Measurements from ENCODE around the gene SF1.

The SF1 gene

DNA sequence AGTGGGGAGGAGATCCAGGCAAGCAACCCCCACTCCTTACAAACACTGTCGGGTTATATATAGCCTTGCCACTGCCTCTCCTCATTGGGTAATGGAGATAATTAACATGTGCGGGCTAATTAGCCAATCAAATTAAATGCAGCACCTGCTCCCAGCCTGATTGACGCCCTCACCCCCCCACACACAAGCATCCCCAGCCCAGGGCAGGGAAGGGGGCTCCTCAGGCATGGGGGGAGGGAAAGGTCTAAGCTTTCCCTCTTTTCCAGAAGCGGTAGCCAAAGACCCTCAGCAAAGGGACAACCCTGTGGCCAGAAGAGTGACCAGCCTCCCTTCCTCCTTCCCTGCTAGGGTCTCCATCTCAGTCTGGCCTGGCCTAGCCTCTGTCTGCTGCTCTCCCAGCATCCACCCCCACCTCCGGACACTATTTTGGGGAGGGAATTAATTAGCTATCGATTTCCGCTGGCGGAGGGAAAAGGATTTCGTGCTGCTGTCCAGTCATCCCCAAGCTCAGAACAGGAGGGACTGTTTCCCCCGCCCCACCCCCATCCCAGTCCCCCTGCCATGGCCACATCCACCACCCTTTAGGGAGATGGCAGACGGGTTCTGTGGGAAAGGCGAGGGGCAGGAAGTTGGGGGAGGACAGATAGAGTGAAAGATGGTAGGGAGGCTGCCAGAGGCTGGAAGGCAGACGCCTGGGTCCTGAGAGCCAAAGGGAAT is 62.4 kb downstream of the SF1 start:
- Histone ChIP-seq H3K27me3 (ENCODE audit: insufficient read depth, low read length, poor library complexity) (peaks cover 17% of the 10 kb centered on the region), H4K8ac (ENCODE audit: low read depth, low read length) (no peak overlapping the region), H3K4me2 (ENCODE audit: low read length) (no peak overlapping the region), H3K23ac (ENCODE audit: low read length) (no peak overlapping the region), H3K56ac (ENCODE audit: low read length) (no peak overlapping the region), H4K5ac (ENCODE audit: low read length) (no peak overlapping the region), H2BK15ac (replicated peaks; ENCODE audit: low read depth) (no peak overlapping the region), H3K79me1 (ENCODE audit: low read length) (no peaks in the 10 kb centered on the region), H3K27ac (ENCODE audit: low read depth, low read length) (no peak overlapping the region), H3K36me3 (ENCODE audit: control insufficient read depth, insufficient read depth, low read length) (no peaks in the 10 kb centered on the region), H3K4me3 (ENCODE audit: low read length) (no peak overlapping the region), H3K9ac (ENCODE audit: low read length) (no peak overlapping the region), H3K18ac (ENCODE audit: low read length) (no peak overlapping the region), H3K4ac (ENCODE audit: low read depth, low read length) (no peak overlapping the region), H3K4me1 (ENCODE audit: control insufficient read depth, low read depth, low read length) (peaks cover 2% of the 10 kb centered on the region), H2AK5ac (ENCODE audit: low read length) (no peak overlapping the region), H2BK5ac (ENCODE audit: low read length) (no peak overlapping the region), H3K79me2 (ENCODE audit: control insufficient read depth, insufficient read depth, low read length) (no peaks in the 10 kb centered on the region), H2BK120ac (ENCODE audit: low read depth, low read length) (no peak overlapping the region)
- no CpG with 5 or more reads among the region's 13 CpGs for WGBS (ENCODE audit: extremely low coverage, insufficient coverage, low lambda C conversion rate)
- no peak for DNase-seq

DNA sequence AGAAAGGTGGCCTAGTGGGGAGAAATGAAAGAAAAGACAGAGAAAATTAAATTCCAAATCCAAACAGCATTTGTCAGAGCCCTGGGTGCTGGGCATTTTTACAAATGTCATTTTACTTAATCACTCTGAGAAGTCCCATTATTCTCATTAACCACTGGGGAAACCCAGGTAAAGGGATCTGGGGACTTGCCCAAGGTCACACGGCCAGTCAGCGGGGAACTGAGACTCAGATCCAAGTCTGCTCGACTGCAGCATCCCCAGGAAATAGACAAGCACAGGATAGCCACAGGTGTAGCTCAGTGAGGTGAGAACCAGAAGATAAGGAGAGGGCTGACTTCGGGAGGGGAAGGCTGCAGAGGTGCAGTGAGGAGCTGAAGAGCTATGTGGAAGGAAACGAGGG is 63.2 kb downstream of the SF1 start:
- H3K27ac ChIP-seq (ENCODE audit: low read depth, low read length): no peak overlapping the region
- WGBS (ENCODE audit: extremely low coverage, insufficient coverage, low lambda C conversion rate): no CpG with 5 or more reads among the region's 5 CpGs
- H2AK5ac ChIP-seq (ENCODE audit: low read length): no peak overlapping the region
- H2BK120ac ChIP-seq (ENCODE audit: low read depth, low read length): no peak overlapping the region
- no peak overlapping the region for H3K18ac ChIP-seq (ENCODE audit: low read length)
- H3K9ac ChIP-seq (ENCODE audit: low read length): no peak overlapping the region
- H3K56ac ChIP-seq (ENCODE audit: low read length): no peak overlapping the region
- H4K5ac ChIP-seq (ENCODE audit: low read length): no peak overlapping the region
- H3K79me2 ChIP-seq (ENCODE audit: control insufficient read depth, insufficient read depth, low read length): no peaks in the 10 kb centered on the region
- peaks cover 17% of the 10 kb centered on the region for H3K27me3 ChIP-seq (ENCODE audit: insufficient read depth, low read length, poor library complexity)
- no peak overlapping the region for H3K4ac ChIP-seq (ENCODE audit: low read depth, low read length)
- no peak overlapping the region for H3K4me2 ChIP-seq (ENCODE audit: low read length)
- H3K36me3 ChIP-seq (ENCODE audit: control insufficient read depth, insufficient read depth, low read length): no peaks in the 10 kb centered on the region
- H2BK15ac ChIP-seq (replicated peaks; ENCODE audit: low read depth): no peak overlapping the region
- no peak overlapping the region for H2BK5ac ChIP-seq (ENCODE audit: low read length)
- no peak overlapping the region for H3K23ac ChIP-seq (ENCODE audit: low read length)
- no peak overlapping the region for H4K8ac ChIP-seq (ENCODE audit: low read depth, low read length)
- no peak for DNase-seq
- peaks cover 6% of the 10 kb centered on the region for H3K4me1 ChIP-seq (ENCODE audit: control insufficient read depth, low read depth, low read length)
- H3K79me1 ChIP-seq (ENCODE audit: low read length): no peaks in the 10 kb centered on the region
- no peak overlapping the region for H3K4me3 ChIP-seq (ENCODE audit: low read length)

DNA sequence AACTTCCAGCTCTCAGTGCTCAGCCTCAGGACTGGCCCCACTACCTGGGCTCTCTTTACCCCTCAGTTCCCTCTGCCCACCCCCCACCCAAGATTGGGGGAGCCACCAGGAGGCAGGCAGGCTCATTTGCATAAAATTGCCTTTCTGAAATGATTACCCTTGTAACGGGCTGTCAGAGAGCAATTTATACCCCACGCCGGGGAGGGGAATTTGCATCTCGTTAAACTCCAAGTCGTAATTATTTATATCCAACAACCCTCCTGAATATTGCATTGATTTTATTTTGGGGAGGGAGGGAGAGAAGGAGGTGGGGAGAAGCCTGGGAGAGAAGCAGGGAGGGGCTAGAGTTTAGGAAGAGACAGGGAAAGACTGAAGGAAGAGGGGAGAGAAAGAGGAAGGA is 63.7 kb downstream of the SF1 start:
- no peaks in the 10 kb centered on the region for H3K79me1 ChIP-seq (ENCODE audit: low read length)
- H2BK5ac ChIP-seq (ENCODE audit: low read length): no peak overlapping the region
- H3K56ac ChIP-seq (ENCODE audit: low read length): no peak overlapping the region
- no peak for DNase-seq
- H4K8ac ChIP-seq (ENCODE audit: low read depth, low read length): no peak overlapping the region
- H3K27me3 ChIP-seq (ENCODE audit: insufficient read depth, low read length, poor library complexity): peaks cover 17% of the 10 kb centered on the region
- H3K4me3 ChIP-seq (ENCODE audit: low read length): no peak overlapping the region
- no peak overlapping the region for H4K5ac ChIP-seq (ENCODE audit: low read length)
- no peak overlapping the region for H3K4ac ChIP-seq (ENCODE audit: low read depth, low read length)
- no peak overlapping the region for H2AK5ac ChIP-seq (ENCODE audit: low read length)
- no peak overlapping the region for H2BK120ac ChIP-seq (ENCODE audit: low read depth, low read length)
- no peak overlapping the region for H3K27ac ChIP-seq (ENCODE audit: low read depth, low read length)
- H3K18ac ChIP-seq (ENCODE audit: low read length): no peak overlapping the region
- no peaks in the 10 kb centered on the region for H3K79me2 ChIP-seq (ENCODE audit: control insufficient read depth, insufficient read depth, low read length)
- H2BK15ac ChIP-seq (replicated peaks; ENCODE audit: low read depth): no peak overlapping the region
- no peak overlapping the region for H3K23ac ChIP-seq (ENCODE audit: low read length)
- WGBS (ENCODE audit: extremely low coverage, insufficient coverage, low lambda C conversion rate): no CpG with 5 or more reads among the region's 5 CpGs
- no peak overlapping the region for H3K9ac ChIP-seq (ENCODE audit: low read length)
- peaks cover 6% of the 10 kb centered on the region for H3K4me1 ChIP-seq (ENCODE audit: control insufficient read depth, low read depth, low read length)
- H3K4me2 ChIP-seq (ENCODE audit: low read length): no peak overlapping the region
- no peaks in the 10 kb centered on the region for H3K36me3 ChIP-seq (ENCODE audit: control insufficient read depth, insufficient read depth, low read length)

Measured in mesendoderm (in vitro differentiated cells).